NK-92 (cell line): ENCODE measurements around the gene OVOL2.
"Not testable (repeated sequence)": the region's sequence is repeated elsewhere in the genome, so short reads cannot be mapped to it uniquely, and the experiment has no call there.

Experiments used
- DNase-seq: peaks from one replicate; lab custom pipeline; 2025; ENCODE audit not compliant: unreplicated experiment; lab: John Stamatoyannopoulos, UW

Gene OVOL2

GRCh38 chr20:18058661-18059467, 1.1 kb upstream of the OVOL2 start:
- no peak for DNase-seq

- no peak for DNase-seq
These were observed 256 bp upstream of the OVOL2 start for GRCh38 chr20:18057994-18058349.

GRCh38 chr20:18056174-18057100, 1.3 kb downstream of the OVOL2 start:
- DNase-seq: no peak

- DNase-seq: no peak
These were observed 2.5 kb downstream of the OVOL2 start for GRCh38 chr20:18055261-18055660.

- DNase-seq: no peak
These were observed 4.9 kb downstream of the OVOL2 start for GRCh38 chr20:18052856-18053255.

GRCh38 chr20:18050628-18051027, 7.1 kb downstream of the OVOL2 start:
- no peak for DNase-seq

- DNase-seq: no peak
These were observed 9.5 kb downstream of the OVOL2 start for GRCh38 chr20:18048176-18048575.

GRCh38 chr20:18046535-18046934, 11.2 kb downstream of the OVOL2 start:
- DNase-seq: no peak

GRCh38 chr20:18042229-18042628, 15.5 kb downstream of the OVOL2 start:
- DNase-seq: no peak

GRCh38 chr20:18041462-18041861, 16.3 kb downstream of the OVOL2 start:
- no peak for DNase-seq

- no peak for DNase-seq
These were observed 18.7 kb downstream of the OVOL2 start for GRCh38 chr20:18039063-18039462.

GRCh38 chr20:18034039-18034438, 23.7 kb downstream of the OVOL2 start:
- DNase-seq: no peak

- no peak for DNase-seq
These were observed 24.5 kb downstream of the OVOL2 start for GRCh38 chr20:18032977-18033892.

GRCh38 chr20:18031888-18032509, 25.7 kb downstream of the OVOL2 start:
- DNase-seq: no peak

GRCh38 chr20:18031050-18031449, 26.7 kb downstream of the OVOL2 start:
- no peak for DNase-seq

GRCh38 chr20:18030020-18030419, 27.7 kb downstream of the OVOL2 start:
- no peak for DNase-seq

GRCh38 chr20:18027011-18027410, 30.7 kb downstream of the OVOL2 start:
- DNase-seq: not testable (repeated sequence)

GRCh38 chr20:18024606-18025127, 33.0 kb downstream of the OVOL2 start:
- no peak for DNase-seq

- no peak for DNase-seq
These were observed 36.8 kb downstream of the OVOL2 start for GRCh38 chr20:18020931-18021330.

GRCh38 chr20:18019068-18019467, 38.6 kb downstream of the OVOL2 start:
- no peak for DNase-seq
